Nephron (organoid): ENCODE measurements around the gene APMAP.

Experiments used
- H3K27ac Mint-ChIP-seq, 3 experiments: 2 replicates each; pipeline ENCODE4 v1.8.0; 2020; ENCODE audit warnings: mixed read lengths in 3 of 3, mild to moderate bottlenecking in 2 of 3, moderate library complexity in 1 of 3
- H3K27me3 Mint-ChIP-seq: 2 replicates; pipeline ENCODE4 v1.8.0; 2021; ENCODE audit warnings: low read depth, mild to moderate bottlenecking, moderate library complexity, mixed read lengths
- H3K36me3 Mint-ChIP-seq: 2 replicates; pipeline ENCODE4 v1.8.0; 2020; ENCODE audit warnings: low read depth, mixed read lengths
- H3K4me1 Mint-ChIP-seq: 2 replicates; pipeline ENCODE4 v1.8.0; 2020; ENCODE audit warnings: mixed read lengths
- H3K4me3 Mint-ChIP-seq, 3 experiments: 2 replicates each; pipeline ENCODE4 v1.8.0; 2020; ENCODE audit warnings: mild to moderate bottlenecking in 3 of 3, mixed read lengths in 3 of 3, moderate library complexity in 2 of 3
- H3K9me3 Mint-ChIP-seq: 2 replicates; pipeline ENCODE4 v1.8.0; 2020; ENCODE audit warnings: mixed read lengths
- CTCF ChIP-seq, 3 experiments: fragments of 200-600 bp; sonication (generic); IDR thresholded peaks; one replicate each; pipeline ENCODE4 v1.5.0; 2021; ENCODE audit warnings: antibody characterized with exemption in 3 of 3; ENCODE audit not compliant: unreplicated experiment in 3 of 3

Gene APMAP

DNA sequence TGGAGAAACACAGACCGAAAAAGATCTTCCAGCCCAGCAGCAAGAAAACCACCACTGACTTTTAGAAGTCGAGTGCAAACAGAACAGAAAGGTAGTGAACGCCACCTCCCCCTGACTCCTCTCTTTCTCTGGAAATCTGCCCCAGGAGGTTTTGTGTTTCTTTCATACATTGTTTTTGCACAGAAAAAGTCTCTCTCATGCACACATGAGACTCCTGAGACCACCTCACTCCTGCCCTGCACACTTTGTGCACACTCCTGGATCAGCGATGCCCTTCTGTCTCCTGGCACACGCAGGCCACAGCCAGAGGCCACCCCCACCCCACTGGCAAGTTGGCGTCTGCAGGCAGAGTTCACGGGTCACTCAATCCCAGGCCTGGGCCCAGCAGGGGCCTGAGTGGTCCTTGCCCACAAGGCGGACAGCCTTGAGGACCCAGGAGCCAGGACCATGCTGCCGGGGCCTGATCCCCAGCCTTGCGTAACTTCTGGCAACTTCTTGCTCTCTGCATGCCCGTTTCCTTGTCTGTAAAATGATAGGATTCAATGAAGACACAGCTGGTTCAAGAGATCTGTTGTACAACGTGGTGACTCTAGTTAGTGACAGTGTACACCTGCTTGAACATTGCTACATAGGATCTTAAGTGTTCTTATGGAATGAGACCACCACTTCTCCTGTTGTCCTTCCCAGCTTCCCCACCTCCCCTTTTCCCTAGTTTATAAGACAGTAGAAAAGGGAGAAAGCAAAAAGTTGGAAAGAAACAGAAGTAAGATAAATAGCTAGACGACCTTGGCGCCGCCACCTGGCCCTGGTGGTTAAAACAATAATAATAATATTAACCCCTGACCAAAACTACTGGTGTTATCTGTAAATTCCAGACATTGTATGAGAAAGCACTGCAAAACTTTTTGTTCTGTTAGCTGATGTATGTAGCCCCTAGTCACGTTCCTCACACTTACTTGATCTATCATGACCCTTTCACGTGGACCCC is 73.7 kb downstream of the APMAP start:
- Mint-ChIP-seq H3K4me1 (peaks cover 32% of the 10 kb centered on the region), H3K36me3 (peaks cover 5% of the 10 kb centered on the region), H3K27ac (peak overlapping the region in 2 of 3 experiments; percentile 6 to 13), H3K9me3 (peaks cover 8% of the 10 kb centered on the region), H3K4me3 (peak overlapping the region in 2 of 3 experiments; percentile 1 to 54), H3K27me3 (peaks cover 19% of the 10 kb centered on the region)
- no peak for TF ChIP-seq CTCF (IDR thresholded peaks at IDR 0.05; ENCODE audit: unreplicated experiment in 3 of 3)

GRCh38 chr20:24917797-24918578 is 74.6 kb downstream of the APMAP start:
- peaks cover 5% of the 10 kb centered on the region for H3K36me3 Mint-ChIP-seq
- H3K27ac Mint-ChIP-seq: peak overlapping the region in 2 of 3 experiments; percentile 6 to 13
- TF ChIP-seq CTCF (IDR thresholded peaks at IDR 0.05; ENCODE audit: unreplicated experiment in 3 of 3): peak; percentile 89 to 93 (median 89)
- peaks cover 32% of the 10 kb centered on the region for H3K4me1 Mint-ChIP-seq
- peaks cover 24% of the 10 kb centered on the region for H3K27me3 Mint-ChIP-seq
- H3K4me3 Mint-ChIP-seq: peak overlapping the region in 2 of 3 experiments; percentile 1 to 23
- peaks cover 8% of the 10 kb centered on the region for H3K9me3 Mint-ChIP-seq

GRCh38 chr20:24917056-24917455 is 75.5 kb downstream of the APMAP start:
- H3K9me3 Mint-ChIP-seq: peaks cover 8% of the 10 kb centered on the region
- H3K36me3 Mint-ChIP-seq: peaks cover 5% of the 10 kb centered on the region
- H3K27ac Mint-ChIP-seq: no peak overlapping the region

DNA sequence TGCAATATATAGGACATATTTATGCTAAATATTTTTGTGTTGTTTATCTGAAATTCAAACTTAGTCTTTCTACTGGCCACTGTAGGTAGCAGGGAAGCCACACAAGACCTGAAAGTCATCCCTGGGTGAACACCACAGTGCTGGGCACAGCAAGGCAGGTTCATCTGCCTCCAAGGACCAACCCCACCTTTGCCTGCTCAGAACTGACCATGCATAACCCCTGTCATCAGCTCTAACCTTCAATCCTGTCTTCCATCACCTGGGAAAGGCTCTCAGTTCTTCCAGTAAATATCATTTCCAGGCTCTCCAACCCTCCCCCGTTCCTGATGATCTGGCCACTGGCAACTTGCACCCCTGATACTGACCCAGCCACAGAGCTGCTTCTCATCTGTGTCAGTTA is 76.1 kb downstream of the APMAP start:
- TF ChIP-seq CTCF (IDR thresholded peaks at IDR 0.05; ENCODE audit: unreplicated experiment in 3 of 3): no peak
- Mint-ChIP-seq H3K4me3 (no peak overlapping the region), H3K27me3 (peaks cover 25% of the 10 kb centered on the region), H3K9me3 (peaks cover 7% of the 10 kb centered on the region), H3K36me3 (peaks cover 5% of the 10 kb centered on the region), H3K4me1 (peaks cover 32% of the 10 kb centered on the region), H3K27ac (no peak overlapping the region)

More at GRCh38 chr20:24917056-24917455, 75.5 kb downstream of the APMAP start:
- Mint-ChIP-seq H3K4me3 (no peak overlapping the region), H3K4me1 (peaks cover 32% of the 10 kb centered on the region), H3K27me3 (peaks cover 25% of the 10 kb centered on the region)
- TF ChIP-seq CTCF (IDR thresholded peaks at IDR 0.05; ENCODE audit: unreplicated experiment in 3 of 3): no peak

DNA sequence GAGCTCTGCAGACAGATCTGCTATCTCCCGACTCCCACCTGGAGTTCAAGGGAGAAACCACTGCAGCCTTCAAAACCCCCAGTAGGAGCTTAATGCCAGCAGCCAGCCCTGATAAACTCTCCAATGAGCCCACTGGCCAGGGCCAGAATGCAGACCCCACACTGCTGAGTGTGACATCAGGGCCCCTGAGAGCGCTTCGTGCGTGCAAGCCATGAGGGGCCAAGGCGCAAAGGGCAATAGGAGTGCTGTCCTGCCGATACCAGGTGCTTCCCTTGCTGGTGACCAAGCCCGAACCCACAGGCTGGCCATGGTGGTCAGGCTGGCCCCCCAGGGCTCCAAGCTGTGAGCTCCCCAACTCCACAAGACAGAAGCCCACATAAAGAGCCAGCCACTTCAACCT is 76.7 kb downstream of the APMAP start:
- Mint-ChIP-seq H3K4me3 (no peak overlapping the region), H3K36me3 (peaks cover 1% of the 10 kb centered on the region), H3K4me1 (peaks cover 29% of the 10 kb centered on the region), H3K9me3 (peaks cover 2% of the 10 kb centered on the region), H3K27ac (no peak overlapping the region), H3K27me3 (peaks cover 25% of the 10 kb centered on the region)
- TF ChIP-seq CTCF (IDR thresholded peaks at IDR 0.05; ENCODE audit: unreplicated experiment in 3 of 3): no peak
